Erythroblast (primary cell): Measurements from ENCODE around the gene IP6K1.

Experiments used
- GATA1 ChIP-seq: IDR thresholded peaks from 2 replicates; pipeline ENCODE4 v1.6.1; 2011; ENCODE audit warnings: low read depth, mild to moderate bottlenecking, control low read depth, low read length, moderate library complexity
- POLR2A ChIP-seq: IDR thresholded peaks from 2 replicates; pipeline ENCODE4 v1.6.1; 2011; ENCODE audit warnings: mild to moderate bottlenecking, low read length

GRCh38 chr3:49675912-49676311 is 110.4 kb downstream of the IP6K1 start:
- TF ChIP-seq POLR2A (no peak), GATA1 (no peak)
